HG03025 (cell line): ENCODE measurements around the gene UBE2J1.
"Not testable (repeated sequence)": the region's sequence is repeated elsewhere in the genome, so short reads cannot be mapped to it uniquely, and the experiment has no call there.

ENCODE experiments used
- ATAC-seq: cut with Tn5 transposase; IDR thresholded peaks from one replicate; pipeline ENCODE4 v1.9.1; 2021; ENCODE audit warnings: mild to moderate bottlenecking, moderate library complexity; ENCODE audit not compliant: unreplicated experiment, low FRiP score

UBE2J1 gene

GRCh38 chr6:89295981-89296380 is 56.5 kb downstream of the UBE2J1 start:
- ATAC-seq = no peak

GRCh38 chr6:89295116-89295515 is 57.4 kb downstream of the UBE2J1 start:
- ATAC-seq = not testable (repeated sequence)

- no peak for ATAC-seq
Observed at GRCh38 chr6:89291256-89291819, 61.2 kb downstream of the UBE2J1 start.

GRCh38 chr6:89290401-89291155 is 61.9 kb downstream of the UBE2J1 start:
- ATAC-seq = no peak

- no peak for ATAC-seq
Observed at GRCh38 chr6:89289710-89290109, 62.8 kb downstream of the UBE2J1 start.

GRCh38 chr6:89287351-89288028 is 65.0 kb downstream of the UBE2J1 start:
- ATAC-seq = no peak

GRCh38 chr6:89286516-89286915 is 66.0 kb downstream of the UBE2J1 start:
- no peak for ATAC-seq

GRCh38 chr6:89284963-89285735 is 67.4 kb downstream of the UBE2J1 start:
- ATAC-seq = no peak

GRCh38 chr6:89284081-89284480 is 68.4 kb downstream of the UBE2J1 start:
- ATAC-seq = no peak

- no peak for ATAC-seq
Observed at GRCh38 chr6:89282749-89283148, 69.8 kb downstream of the UBE2J1 start.

- ATAC-seq = peak; percentile 90
Observed at GRCh38 chr6:89281779-89282246, 70.7 kb downstream of the UBE2J1 start.

- ATAC-seq = no peak
Observed at GRCh38 chr6:89278956-89279355, 73.6 kb downstream of the UBE2J1 start.
